PFSK-1 (cell line): ENCODE data around the gene UST.

ENCODE experiments used
- POLR2AphosphoS5 ChIP-seq: IDR thresholded peaks from 2 replicates; pipeline ENCODE4 v1.6.1; 2012; ENCODE audit warnings: low read depth, mild to moderate bottlenecking, control low read depth, low read length, moderate library complexity
- TAF1 ChIP-seq: IDR thresholded peaks from 2 replicates; pipeline ENCODE4 v1.6.1; 2012; ENCODE audit warnings: low read length, control low read depth, borderline replicate concordance; ENCODE audit not compliant: insufficient read depth

DNA sequence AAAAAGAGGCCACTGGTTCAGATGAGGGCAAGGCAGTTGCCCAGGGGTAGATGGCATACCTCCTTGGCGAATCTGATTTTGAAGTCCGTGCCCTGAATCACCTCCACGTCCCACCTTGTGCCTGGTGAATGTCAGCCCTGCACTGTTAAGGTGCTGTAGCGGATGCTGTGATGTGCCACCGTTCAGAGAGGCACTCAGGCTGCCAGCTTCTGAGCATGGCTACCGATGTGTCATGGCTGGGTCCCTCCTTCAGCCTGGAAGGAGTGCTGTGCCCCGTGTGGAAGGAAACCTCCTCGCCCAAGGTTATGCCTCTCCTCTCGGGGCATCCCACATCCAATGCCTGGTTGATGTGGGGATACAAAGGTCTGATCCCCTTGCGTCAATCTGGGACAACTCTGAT lies 43.6 kb downstream of the UST start:
- TF ChIP-seq POLR2AphosphoS5 (no peak), TAF1 (no peak)
